Parathyroid adenoma (tissue), 2 donors: ENCODE measurements around the gene C20orf141.
"Not testable (repeated sequence)": the region's sequence is repeated elsewhere in the genome, so short reads cannot be mapped to it uniquely, and the experiment has no call there.

ENCODE experiments used
- H2AFZ ChIP-seq: fragments of 300-600 bp; sonication (generic); one replicate; pipeline ENCODE4 v1.7.0; 2017; ENCODE audit warnings: antibody characterized with exemption, mild to moderate bottlenecking
- H3K27ac ChIP-seq: fragments of 300-600 bp; sonication (generic); one replicate; pipeline ENCODE4 v1.7.0; 2017
- H3K27me3 ChIP-seq: fragments of 300-600 bp; sonication (generic); one replicate; pipeline ENCODE4 v1.7.0; 2017; ENCODE audit warnings: low read length; ENCODE audit not compliant: control insufficient read depth, insufficient read depth
- H3K36me3 ChIP-seq: fragments of 300-600 bp; sonication (generic); one replicate; pipeline ENCODE4 v1.7.0; 2017; ENCODE audit warnings: low read length; ENCODE audit not compliant: control insufficient read depth, insufficient read depth
- H3K4me1 ChIP-seq: fragments of 300-600 bp; sonication (generic); one replicate; pipeline ENCODE4 v1.7.0; 2017; ENCODE audit warnings: control low read depth
- H3K4me2 ChIP-seq: fragments of 300-600 bp; sonication (generic); one replicate; pipeline ENCODE4 v1.7.0; 2017; ENCODE audit warnings: low read length
- H3K4me3 ChIP-seq: fragments of 300-600 bp; sonication (generic); one replicate; pipeline ENCODE4 v1.7.0; 2017; ENCODE audit warnings: low read depth, low read length
- H3K79me2 ChIP-seq: fragments of 300-600 bp; sonication (generic); one replicate; pipeline ENCODE4 v1.7.0; 2017; ENCODE audit warnings: control low read depth
- H3K9ac ChIP-seq: fragments of 300-600 bp; sonication (generic); one replicate; pipeline ENCODE4 v1.7.0; 2017; ENCODE audit warnings: mild to moderate bottlenecking
- H3K9me3 ChIP-seq: fragments of 300-600 bp; sonication (generic); one replicate; pipeline ENCODE4 v1.7.0; 2017; ENCODE audit warnings: low read length; ENCODE audit not compliant: control insufficient read depth
- CTCF ChIP-seq: fragments of 300-600 bp; sonication (generic); IDR thresholded peaks from one replicate; pipeline ENCODE4 v1.7.0; 2017; ENCODE audit warnings: antibody characterized with exemption, mild to moderate bottlenecking
- donor health status: primary hyperparathyroidism.

C20orf141 gene

GRCh38 chr20:2807019-2807418 is 7.8 kb upstream of the C20orf141 start:
- Histone ChIP-seq H3K4me1 (peaks cover 3% of the 10 kb centered on the region), H3K27ac (no peak overlapping the region), H2AFZ (no peak overlapping the region), H3K4me3 (no peak overlapping the region), H3K27me3 (no peaks in the 10 kb centered on the region), H3K79me2 (no peaks in the 10 kb centered on the region), H3K36me3 (no peaks in the 10 kb centered on the region), H3K9ac (no peak overlapping the region), H3K9me3 (no peaks in the 10 kb centered on the region), H3K4me2 (no peak overlapping the region)
- TF ChIP-seq CTCF: no peak

DNA sequence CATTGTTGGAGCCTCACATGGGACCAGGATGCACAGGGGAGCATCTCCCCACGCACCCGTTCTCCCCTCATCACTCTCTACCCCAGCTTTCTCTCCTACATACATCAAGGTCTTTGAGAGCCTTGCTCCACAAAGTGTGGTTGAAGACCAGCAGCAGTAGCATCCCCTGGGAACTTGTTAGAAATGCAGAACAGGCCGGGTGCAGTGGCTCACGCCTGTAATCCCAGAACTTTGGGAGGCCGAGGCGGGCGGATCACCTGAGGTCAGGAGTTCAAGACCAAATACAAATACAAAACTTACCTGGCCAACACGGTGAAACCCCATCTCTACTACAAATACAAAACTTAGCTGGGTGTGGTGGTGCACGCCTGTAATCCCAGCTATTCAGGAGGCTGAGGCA is 6.9 kb upstream of the C20orf141 start:
- not testable (repeated sequence) for H3K27ac ChIP-seq, H3K9ac ChIP-seq, H3K4me3 ChIP-seq, H3K79me2 ChIP-seq, H3K9me3 ChIP-seq, H2AFZ ChIP-seq, H3K27me3 ChIP-seq, H3K4me1 ChIP-seq, H3K36me3 ChIP-seq, H3K4me2 ChIP-seq

DNA sequence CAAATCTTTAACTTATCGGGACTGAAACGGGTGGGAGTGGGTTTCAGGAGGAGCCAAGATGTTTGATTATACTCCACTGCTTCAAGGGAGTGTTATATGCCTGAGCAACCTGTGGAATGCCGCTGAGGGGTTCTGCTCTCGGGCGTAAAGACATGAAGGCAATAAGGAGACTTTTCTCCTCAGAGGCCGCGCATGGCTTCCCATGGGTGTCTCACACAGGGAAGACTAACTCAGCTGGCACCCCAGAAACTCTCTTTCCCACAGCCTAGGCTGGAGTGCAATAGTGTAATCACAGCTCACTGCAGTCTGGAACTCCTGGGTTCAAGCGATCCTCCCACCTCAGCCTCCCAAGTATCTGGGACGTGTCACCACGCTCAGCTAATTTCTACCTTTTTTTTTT is 5.1 kb upstream of the C20orf141 start:
- no peak for TF ChIP-seq CTCF

GRCh38 chr20:2812189-2812588 is 2.6 kb upstream of the C20orf141 start:
- Histone ChIP-seq H2AFZ (no peak overlapping the region), H3K27me3 (no peaks in the 10 kb centered on the region), H3K9me3 (no peaks in the 10 kb centered on the region), H3K79me2 (no peaks in the 10 kb centered on the region), H3K27ac (no peak overlapping the region), H3K9ac (no peak overlapping the region), H3K4me2 (no peak overlapping the region), H3K36me3 (no peaks in the 10 kb centered on the region), H3K4me3 (no peak overlapping the region), H3K4me1 (no peaks in the 10 kb centered on the region)
- TF ChIP-seq CTCF: no peak

More for the DNA sequence above, 5.1 kb upstream of the C20orf141 start:
- no peaks in the 10 kb centered on the region for H3K27me3 ChIP-seq
- peaks cover 3% of the 10 kb centered on the region for H3K4me1 ChIP-seq
- H2AFZ ChIP-seq: no peak overlapping the region
- H3K9me3 ChIP-seq: no peaks in the 10 kb centered on the region
- H3K4me2 ChIP-seq: no peak overlapping the region
- no peaks in the 10 kb centered on the region for H3K79me2 ChIP-seq
- no peak overlapping the region for H3K9ac ChIP-seq
- no peak overlapping the region for H3K27ac ChIP-seq
- no peaks in the 10 kb centered on the region for H3K36me3 ChIP-seq
- H3K4me3 ChIP-seq: no peak overlapping the region

- Histone ChIP-seq H3K27ac (no peak overlapping the region), H3K27me3 (no peaks in the 10 kb centered on the region), H2AFZ (no peak overlapping the region), H3K79me2 (no peaks in the 10 kb centered on the region), H3K9me3 (no peaks in the 10 kb centered on the region), H3K4me2 (no peak overlapping the region), H3K4me3 (no peak overlapping the region), H3K9ac (no peak overlapping the region), H3K4me1 (no peaks in the 10 kb centered on the region), H3K36me3 (no peaks in the 10 kb centered on the region)
- TF ChIP-seq CTCF: no peak
Measured at GRCh38 chr20:2814076-2814475, 711 bp upstream of the C20orf141 start.
